Fibroblast of peridontal ligament (primary cell): ENCODE data around the gene ABHD16B.
"Not testable (repeated sequence)": the region's sequence is repeated elsewhere in the genome, so short reads cannot be mapped to it uniquely, and the experiment has no call there.

Source experiments
- DNase-seq: peaks from one replicate; pipeline ENCODE4 v3.0.0-alpha.2; 2010; ENCODE audit errors: extremely low read depth

The ABHD16B gene

DNA sequence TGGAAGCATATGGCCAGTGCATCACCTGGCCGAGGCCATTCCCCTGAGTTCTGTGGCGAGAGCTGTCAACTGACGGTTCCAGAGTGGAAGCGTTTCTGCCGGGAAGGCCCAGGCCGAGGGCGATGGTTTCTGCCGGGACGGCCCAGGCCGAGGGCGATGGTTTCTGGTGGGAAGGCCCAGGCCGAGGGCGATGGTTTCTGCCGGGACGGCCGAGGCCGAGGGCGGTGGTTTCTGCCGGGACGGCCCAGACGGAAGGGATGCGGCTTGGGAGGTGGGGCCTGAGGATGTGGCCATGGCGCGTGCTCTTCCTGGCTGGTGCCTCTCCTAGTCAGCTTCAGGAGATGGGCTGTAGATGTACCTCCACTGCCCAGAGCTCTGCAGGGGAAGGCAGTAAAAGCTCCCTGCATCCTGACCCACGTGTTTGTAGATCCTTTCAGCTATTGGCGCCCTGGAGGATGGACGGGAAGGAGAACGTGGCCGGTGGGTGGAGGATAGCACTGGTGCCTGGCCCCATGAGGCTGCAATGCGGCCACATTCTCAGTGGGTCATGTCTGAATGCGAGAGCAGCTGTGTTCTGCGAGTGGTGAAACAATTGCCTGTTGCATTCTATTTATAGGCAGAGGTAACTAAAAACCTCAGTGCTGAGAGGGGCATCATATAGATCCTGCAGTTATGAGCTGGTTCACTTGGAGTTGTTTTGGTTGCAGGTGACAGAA lies 16.6 kb downstream of the ABHD16B start:
- no peak for DNase-seq

DNA sequence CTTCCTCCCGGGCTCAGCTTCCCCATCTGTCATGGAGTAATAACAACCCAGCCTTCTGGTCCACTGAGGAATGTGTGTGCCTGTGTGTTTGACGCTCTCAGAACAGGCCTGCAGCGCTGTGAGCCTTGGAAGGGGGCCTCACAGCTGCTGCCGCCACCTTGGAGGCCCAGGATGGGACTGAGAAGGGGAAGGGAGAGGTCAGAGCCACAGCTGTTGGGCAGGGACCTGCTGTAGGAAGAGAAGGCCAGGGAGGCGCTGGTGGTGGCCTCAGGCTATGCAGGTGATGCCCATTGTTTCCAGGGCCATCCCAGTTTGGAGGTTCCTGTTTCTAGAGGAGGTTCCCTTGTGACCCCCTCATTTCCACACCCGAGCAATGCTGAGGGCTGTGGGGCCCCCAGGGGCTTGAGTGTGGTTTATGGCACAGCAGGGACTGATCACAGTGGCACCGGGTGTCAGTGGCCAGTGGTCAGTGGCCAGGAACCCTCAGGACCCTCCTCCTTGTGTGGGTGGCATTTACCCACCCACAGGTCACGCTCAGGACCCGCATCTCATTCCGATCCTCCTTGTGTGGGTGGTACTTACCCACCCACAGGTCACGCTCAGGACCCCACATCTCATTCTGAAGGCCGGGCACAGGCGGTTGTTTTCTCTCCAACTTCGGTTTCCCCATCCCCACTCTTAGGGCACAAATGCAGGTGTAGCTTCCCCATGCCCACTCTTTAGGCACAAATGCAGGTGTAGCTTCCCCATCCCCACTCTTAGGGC lies 17.8 kb downstream of the ABHD16B start:
- no peak for DNase-seq

DNA sequence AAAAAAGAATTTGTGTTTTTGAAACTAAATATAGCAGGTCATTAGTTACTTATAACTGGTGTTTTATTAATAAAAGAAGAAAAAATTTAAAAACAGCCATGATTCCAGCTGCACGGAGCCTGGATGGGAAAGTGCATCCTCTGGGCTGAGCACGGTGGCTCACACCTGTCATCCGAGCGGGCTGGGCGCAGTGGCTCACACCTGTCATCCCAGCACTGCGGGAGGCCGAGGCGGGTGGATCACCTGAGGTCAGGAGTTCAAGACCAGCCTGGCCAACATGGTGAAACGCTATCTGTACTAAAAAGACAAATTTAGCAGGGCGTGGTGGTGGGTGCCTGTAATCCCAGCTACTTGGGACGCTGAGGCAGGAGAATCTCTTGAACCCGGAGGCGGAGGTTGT lies 19.6 kb downstream of the ABHD16B start:
- not testable (repeated sequence) for DNase-seq

DNA sequence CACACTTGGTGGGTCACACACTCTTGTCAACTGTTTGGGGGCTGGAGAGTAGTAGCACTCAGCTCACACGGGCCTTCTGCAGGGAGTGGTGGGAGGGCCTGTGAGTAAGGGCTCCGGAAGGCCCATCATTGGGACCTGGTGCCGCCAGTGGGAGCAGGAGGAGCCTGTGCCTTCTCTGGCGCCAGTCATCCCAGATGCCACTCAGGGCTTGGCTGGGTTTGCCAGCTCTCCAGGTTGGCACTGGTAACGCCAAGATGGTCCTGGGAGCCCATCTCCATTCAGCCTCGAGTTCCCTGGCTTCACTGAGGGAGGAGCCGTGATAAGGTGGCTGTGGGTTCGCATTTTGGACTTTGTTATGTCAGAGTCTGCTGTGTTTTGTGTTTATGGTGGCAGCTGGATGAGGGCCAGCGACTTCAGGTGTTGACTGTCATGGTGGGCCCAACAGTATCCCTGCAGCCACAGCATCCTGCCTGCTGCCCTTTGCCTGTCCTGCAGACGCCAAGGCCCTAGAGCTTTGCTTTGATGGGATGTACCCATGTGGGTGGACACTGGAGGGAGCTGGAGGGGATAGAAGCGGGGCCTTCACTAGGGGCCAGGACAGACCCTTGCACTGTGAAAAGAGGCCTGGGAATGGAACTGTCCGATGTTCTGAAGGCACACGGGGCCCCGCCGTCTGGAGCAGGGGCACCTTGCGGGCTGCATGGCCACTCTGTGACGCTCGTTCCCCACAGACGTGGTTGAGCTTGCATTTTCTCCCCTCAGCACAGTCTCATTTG lies 20.3 kb downstream of the ABHD16B start:
- DNase-seq = no peak

DNA sequence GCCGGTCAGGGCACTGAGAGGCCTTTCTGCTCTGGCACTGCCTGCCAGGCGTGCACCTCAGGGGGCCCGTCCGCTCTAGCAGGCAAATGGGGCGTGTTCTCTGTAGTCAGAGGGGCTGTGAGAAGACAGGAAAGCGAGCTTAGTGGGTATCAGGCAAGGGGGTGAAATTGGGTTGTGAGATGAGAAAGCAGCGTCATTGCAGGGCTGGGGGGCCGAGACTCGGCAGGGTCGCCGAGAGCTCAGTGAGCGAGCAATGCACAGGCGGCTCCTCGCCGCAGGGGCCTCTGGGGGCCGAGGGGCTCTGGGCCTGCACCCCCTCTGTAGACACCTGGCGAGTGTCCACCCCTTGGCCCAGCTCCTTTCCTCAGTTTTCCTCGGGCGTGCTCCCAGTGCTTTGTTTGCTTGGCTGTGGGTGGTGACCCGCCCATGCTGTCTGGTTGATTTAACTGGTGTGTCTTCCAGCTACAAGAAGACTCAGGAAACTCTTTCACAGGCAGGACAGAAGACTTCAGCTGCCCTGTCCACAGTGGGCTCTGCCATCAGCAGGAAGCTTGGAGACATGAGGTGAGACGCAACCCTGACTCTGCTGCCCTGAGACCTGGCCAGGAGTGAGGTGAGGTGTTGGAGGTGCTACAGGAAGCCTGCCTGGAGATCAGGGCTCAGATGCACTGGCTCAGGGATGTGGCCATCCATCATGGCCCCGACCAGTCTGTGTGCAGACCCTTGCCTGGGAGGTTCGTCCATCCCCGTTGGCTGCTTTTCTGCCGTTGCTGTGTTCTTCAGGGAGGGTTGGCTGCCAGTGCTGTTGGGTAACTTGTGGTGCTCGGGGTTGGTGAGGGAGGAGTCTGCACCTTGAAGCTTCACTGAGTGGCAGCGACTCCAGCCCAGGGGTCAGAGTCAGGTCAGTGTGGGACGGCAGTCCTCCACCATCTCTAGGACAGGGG lies 21.2 kb downstream of the ABHD16B start:
- no peak for DNase-seq

DNA sequence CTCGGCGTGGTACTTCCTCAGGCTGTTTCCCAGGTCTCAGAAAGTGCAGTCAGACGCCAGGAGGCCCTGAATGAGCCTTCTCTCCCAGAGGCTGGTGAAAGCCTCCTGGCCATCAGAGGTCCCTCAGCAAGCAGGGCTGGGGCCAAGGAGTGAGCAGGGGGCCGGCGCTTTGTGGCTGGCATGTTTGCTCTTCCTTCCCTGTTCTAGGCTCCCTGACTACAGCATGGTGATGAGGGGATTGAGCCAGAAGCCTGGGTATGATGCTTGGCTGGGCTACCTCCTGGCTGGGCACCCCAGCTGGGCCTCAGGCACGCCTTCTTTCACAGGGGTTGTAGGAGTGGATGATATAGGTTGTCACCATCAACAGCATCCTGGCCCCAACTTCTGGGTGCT lies 21.9 kb downstream of the ABHD16B start:
- no peak for DNase-seq

DNA sequence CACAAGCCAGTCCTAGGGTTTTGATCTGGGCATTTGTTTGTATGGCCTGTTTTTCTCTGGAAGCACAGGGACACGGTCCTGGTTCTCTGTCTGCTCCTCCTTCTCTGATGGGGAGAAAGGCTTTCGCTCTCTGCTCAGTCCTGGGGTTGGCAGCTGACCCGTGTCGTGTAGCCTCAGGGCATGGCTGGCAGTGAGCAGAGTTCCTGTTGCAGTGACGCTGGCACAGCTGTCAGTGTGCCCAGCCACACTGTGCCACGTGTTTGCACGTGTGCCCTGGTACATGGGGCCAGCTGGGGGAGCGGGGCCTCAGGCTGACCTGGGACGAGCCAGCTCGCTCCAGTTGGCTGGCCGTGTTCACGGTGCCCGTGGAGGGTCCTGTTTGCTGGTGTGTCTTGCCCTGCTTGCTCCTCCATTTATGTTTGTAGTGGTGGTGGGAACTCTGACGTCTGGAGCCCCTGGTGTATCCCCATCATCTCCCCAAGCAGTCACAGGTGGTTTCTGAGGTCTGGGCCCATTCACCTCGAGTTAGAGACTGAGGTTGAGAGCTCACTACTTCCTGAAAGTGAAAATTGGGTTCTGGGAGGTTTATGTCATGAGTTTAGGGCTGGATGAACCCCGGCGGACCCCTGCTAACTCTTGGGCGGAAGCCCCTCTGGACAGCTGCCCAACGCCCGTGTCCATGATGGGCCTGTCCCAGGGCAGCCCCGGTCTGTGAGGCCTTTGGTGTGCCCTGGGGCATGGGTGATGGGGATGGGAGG lies 23.4 kb downstream of the ABHD16B start:
- no peak for DNase-seq

DNA sequence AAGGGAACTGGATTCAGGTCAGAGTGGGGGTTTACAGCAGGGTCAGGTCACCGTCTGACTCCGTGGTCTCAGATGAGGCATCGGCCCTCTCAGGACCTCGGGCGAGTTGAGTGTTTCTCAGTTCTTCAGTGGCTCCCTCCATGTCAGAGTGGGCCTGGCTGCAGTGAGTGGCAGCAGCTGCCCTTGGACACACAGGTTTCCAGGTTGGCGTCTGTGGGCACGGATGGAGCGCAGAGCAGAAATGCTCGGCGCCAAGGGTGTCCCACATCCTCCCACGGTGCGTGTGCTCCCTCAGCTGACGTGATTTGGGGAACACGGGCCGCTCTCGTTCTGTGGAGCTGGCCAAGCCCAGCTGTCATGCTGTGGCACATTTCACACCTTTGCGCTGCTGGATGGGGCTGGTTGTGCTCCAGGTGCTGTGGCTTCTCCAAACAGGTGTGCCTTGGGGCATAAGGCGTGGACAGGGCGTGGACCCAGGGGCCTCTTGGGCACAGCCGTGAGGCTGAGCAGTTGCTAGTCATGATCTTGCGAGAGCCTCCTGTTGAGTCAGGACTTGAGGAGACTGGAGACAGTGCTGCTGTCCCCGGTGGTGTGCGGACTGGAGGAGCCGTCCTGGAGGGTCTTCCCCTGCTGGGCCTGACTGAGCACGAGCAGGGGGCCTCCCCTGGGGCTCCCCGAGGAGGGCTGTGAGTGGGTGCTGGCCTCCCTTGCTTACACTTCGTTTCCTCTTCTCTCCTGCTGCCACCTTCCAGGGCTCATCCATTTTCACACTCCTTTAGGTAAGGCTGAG lies 24.2 kb downstream of the ABHD16B start:
- DNase-seq = no peak

DNA sequence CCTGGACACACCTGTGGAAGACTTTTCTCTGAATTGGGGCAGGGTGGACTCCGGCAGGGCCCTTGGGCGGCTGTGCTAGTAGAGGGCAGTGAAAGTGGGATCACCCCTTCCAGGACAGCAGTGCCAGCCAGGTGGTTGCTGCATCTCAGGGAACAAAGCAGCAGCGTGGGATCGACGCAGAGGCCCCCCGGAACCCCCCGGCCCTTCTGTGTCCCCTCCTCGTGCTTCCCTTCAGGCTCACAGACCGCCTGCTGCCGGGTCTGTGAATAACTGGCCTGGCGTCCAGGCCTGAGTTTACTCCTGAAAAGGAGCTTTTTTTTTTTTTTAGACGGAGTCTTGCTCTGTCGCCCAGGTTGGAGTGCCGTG lies 24.7 kb downstream of the ABHD16B start:
- no peak for DNase-seq

DNA sequence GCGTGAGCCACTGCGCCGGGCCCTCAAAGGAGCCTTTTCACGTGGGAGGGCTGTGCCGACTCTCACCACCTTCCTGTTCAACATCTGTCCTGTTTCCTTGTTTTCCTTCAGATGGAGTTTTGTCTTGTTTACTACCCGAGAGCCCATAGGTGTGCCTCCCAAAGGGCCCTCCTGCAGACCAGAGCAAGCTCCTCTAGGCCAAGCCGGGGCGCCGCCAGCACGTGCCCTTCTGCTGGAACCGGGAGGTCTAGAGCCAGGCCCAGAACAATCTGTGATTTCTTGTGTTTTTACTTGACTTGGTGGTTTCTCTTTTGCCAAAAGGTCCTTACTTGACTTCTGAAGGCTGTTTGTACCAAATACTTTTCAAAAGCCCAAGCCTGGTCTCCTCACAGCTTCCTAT lies 25.6 kb downstream of the ABHD16B start:
- no peak for DNase-seq

DNA sequence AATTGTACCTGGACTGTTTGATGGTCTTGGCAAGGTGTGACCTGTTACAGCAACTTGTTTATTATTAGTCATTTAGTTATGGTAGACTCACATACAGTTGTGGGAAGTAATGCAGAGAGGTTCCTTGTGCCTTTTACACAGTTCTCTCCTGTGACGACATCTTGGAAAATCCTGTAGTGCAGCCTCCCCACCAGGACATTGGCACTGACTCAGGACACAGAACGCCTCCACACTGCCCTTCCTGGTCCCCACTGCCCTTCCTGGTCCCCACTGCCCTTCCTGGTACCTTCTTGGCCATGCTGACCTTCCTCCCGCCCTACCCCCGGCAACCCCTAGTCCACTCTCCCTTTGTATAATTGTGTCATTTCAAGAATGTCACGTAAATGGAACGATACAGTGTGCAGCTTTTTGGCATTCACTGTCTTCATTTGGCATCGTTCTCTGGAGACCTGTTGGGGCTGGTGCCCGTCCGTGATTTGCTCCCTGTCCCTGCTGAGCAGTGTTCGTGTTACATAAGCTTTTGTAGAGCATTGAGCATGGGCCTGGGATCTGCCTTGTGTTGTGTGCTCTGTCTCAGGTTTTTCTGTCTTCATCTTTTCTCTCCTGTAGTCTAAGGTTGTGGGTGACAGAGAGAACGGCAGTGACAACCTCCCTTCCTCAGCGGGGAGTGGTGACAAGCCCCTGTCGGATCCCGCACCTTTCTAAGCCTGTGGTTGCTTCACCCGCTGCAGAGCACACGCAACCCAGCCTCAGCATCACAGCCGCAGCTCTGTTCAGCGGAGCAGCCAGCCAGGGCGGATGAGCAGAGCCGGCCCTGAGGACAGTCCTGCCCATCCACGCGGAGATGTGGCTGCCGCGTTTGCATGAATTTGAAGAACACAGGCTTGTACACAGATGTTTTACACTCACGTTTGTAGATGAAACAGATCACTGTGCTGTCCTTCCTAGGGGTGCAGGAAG lies 28.2 kb downstream of the ABHD16B start:
- no peak for DNase-seq

DNA sequence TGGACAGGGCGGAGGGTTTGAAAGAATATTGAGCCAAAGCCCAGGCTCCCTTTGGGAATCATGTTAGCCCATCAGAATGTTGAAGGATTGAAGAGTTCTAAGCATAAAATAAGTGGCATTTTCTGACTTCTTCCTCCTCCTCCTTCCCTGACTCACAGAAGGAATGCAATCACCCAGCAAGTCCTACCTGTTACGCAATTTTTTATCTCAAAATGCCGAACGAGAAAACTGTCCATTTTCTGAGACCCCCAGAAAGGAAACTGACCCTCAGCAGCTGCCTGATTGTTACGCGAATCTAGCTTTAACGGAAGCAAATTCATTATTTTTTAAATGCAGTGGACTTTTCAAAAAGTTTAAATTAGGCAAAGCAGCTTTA lies 28.9 kb downstream of the ABHD16B start:
- no peak for DNase-seq

DNA sequence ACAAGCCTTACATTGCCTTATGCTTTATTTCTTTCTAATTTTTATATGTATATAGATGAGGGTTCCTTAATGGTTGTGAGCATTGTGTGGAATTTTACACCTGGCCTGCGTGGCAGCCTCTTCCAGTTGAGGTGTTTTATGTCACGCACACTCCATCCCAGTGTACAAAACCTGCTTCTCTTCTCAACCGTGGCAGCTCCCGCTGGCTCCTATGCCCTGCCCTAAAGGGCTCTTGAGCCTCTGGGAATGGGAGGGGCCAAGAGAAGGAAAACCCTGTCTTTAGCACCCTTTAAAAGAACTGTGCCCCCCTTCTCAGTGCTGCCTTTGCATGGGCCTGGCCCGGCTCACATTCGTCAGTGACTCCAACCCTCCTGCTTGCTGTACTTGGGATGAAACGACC lies 29.3 kb downstream of the ABHD16B start:
- no peak for DNase-seq

DNA sequence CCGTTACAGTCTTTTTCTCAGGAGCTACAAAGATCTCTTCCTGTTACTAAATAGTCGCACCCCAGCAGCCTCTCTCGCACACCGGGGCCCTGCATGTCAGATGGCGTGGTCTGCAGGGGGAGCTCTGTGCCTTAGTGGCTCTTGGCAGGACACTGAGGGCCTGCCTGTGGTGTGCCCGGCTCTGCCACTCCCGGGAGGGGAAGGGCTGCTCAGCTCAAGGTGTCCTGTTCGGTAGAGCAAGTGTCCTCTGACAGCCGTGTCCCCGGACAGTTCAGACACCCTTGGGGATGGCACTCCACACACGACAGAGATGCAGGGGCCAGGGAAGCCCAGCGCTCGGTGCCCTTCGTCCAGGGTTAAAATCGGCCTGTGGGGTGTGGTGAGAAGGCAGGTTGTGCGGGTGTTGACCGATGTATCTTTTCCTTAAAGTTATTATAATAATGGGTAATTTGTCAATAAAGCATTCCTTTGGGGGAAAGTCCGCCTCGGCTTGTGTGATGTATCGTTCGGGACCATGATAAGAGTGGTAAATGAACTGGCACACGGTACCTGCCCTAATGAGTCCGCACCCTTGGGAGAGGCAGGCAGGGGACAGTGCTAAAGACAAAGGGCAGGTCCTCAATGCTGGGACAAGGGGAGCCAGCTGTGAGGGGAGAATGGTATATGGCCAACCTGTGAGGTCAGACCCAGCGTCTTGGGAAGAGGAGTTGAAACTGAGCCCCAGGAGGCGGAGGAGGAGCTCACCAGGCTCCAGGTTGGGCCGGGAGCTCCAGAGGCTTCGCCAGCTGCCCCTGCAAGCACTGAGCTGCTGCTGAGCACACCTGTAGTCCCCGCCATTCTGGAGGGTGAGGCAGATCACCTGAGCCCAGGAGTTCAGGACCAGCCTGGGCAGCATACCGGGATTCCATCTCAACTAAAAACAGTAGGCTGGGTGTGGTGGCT lies 30.0 kb downstream of the ABHD16B start:
- DNase-seq = no peak

DNA sequence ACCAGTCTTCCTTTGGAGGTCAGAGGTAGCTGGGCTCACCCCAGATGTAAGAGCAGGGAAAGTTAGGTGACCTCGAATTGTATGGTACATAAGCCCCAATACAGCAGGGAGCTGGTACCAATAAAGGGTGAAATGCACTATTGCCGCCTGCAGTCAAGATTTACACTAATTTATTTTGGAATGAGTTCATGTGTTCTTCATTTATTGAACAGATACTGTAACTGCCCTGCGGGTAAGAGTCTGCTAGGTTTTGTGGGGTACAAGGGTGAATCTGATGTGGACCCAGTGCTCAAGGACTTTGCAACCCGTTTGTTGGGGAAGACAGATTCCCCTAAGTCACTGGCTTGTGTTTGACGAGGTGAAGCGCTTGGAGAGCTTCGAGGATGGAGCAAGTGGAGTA lies 31.1 kb downstream of the ABHD16B start:
- no peak for DNase-seq

DNA sequence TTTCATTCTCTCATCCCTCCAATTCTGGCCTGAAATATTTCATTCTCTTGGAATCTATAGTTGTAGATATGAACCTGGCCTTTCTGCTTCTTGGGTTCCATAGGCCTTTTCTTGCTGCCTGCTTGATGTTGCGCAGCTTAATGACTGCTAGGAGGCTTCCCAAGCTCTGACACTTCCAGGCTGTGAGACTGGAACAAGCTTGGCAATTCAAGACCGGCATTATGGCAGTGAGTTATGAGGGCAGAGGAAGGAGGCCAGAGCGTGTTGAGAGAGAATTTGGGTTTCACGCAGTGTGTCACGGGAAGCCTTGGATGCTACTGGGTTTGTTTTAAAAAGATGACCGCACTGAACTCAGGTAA lies 32.7 kb downstream of the ABHD16B start:
- DNase-seq = no peak

DNA sequence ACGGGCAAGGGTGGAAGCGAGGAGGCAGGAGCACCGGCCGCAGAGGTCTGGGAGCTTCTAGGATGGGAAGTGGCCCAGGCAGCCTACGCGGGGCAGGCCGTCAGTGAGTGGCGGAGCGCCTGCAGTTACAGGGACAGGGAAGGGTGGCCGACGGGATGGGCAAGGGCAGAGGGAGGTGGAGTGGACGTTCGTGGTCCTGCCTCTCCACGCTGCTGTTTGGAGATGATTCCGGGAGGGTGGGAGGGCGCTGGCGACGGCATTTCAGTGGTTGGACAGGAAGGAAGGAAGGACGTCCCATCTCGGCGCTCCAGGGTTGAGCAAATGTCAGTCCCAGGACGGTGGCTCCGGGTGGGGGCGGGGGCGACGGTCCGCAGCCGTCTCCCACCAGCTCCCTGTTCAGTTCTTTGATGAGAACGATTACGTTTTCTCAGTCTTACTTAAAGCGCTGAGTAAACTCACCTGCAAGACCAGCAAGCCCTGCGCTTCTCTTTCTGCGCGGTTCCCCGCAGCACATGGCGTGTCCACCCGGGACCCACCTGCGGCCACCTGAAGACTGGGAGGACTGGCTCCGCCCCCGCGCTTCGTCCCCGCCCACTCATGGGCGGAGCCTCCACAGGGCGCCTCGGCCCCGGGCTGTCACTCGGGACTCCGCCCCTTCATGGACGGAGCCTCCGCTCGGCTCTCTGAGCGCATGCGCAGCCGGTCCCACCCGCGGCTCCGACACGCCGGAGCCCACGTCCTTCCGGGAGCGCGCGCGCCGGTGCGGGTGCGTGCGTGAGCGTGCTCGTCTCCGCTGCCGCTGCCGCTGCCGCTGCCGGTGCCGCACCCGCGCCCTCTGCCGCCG lies 33.3 kb downstream of the ABHD16B start, which contains the start of gene DNAJC5:
DNAJC5 (plus strand) TSS at position 769 of the 844 bp plus-strand sequence. CDS start 33,220 bp downstream, outside the sequence.
- DNase-seq = peak; percentile 88
